ENCODE data around the gene KLF5.

GRCh38 chr13:73065036-73065435, 6.2 kb downstream of the KLF5 start:
- TF ChIP-seq CTCF (IDR thresholded peaks at IDR 0.05) (no peak), POLR2A (IDR thresholded peaks at IDR 0.05) (no peak)

Data from body of pancreas (tissue), 4 donors.